Right atrium auricular region (tissue), 2 donors: ENCODE results near the gene AK4. TPM values are rescaled to one million over a fixed set of nuclear protein-coding genes. Genes with fewer than 3 reads are reported as not detected.
"Not testable (repeated sequence)": the region's sequence is repeated elsewhere in the genome, so short reads cannot be mapped to it uniquely, and the experiment has no call there.

Experiments used
- DNase-seq: peaks from one replicate; pipeline ENCODE4 v3.0.0-alpha.2; 2019; ENCODE audit warnings: low spot score
- H3K27ac ChIP-seq, 2 donors: fragments of 200-600 bp; sonication (generic); 1 replicate in 1 of 2; 2 replicates in 1 of 2; pipeline ENCODE4 v1.5.1; 2016 to 2019
- H3K27me3 ChIP-seq, 2 donors: fragments of 200-600 bp; sonication (generic); one replicate each; pipeline versions ENCODE4 v1.5.1 to v1.6.0; 2017 to 2019
- H3K36me3 ChIP-seq: fragments of 200-600 bp; sonication (generic); one replicate; pipeline ENCODE4 v1.5.1; 2016
- H3K4me1 ChIP-seq, 2 donors: fragments of 200-600 bp; sonication (generic); one replicate each; pipeline versions ENCODE4 v1.5.1 to v1.6.0; 2017 to 2019
- H3K4me3 ChIP-seq, 2 donors: fragments of 200-600 bp; sonication (generic); 1 replicate in 1 of 2; 2 replicates in 1 of 2; pipeline ENCODE4 v1.5.1; 2017 to 2019; ENCODE audit warnings: mild to moderate bottlenecking in 1 of 2, moderate library complexity in 1 of 2
- H3K9me3 ChIP-seq, 2 donors: fragments of 200-600 bp; sonication (generic); one replicate each; pipeline ENCODE4 v1.5.1; 2019
- total RNA-seq, 2 donors: library from RNA; depleted of rRNA; stranded (reverse); fragments of >200 nt; gene quantifications; one replicate each; pipeline ENCODE4 v1.1.0, GENCODE V29; 2016
- TF ChIP-seq, protein P1 (sequence below), 2 donors: fragments of 200-600 bp; sonication (generic); IDR thresholded peaks; one replicate each; pipeline ENCODE4 v1.5.1; 2019; ENCODE audit warnings: antibody characterized with exemption in 2 of 2

Gene AK4
- total RNA-seq, 2 donors from 2014 or later = 59.7 to 80.9 TPM

GRCh38 chr1:65112811-65113210 lies 35.2 kb upstream of the AK4 start:
- DNase-seq = no peak
- Histone ChIP-seq H3K27me3 (no peaks in the 10 kb centered on the region), H3K36me3 (no peaks in the 10 kb centered on the region), H3K27ac (no peak overlapping the region), H3K4me3 (no peak overlapping the region), H3K9me3 (no peaks in the 10 kb centered on the region), H3K4me1 (peaks cover 0 to 16% of the 10 kb centered on the region in 2 donors)
- TF ChIP-seq, protein P1, sequence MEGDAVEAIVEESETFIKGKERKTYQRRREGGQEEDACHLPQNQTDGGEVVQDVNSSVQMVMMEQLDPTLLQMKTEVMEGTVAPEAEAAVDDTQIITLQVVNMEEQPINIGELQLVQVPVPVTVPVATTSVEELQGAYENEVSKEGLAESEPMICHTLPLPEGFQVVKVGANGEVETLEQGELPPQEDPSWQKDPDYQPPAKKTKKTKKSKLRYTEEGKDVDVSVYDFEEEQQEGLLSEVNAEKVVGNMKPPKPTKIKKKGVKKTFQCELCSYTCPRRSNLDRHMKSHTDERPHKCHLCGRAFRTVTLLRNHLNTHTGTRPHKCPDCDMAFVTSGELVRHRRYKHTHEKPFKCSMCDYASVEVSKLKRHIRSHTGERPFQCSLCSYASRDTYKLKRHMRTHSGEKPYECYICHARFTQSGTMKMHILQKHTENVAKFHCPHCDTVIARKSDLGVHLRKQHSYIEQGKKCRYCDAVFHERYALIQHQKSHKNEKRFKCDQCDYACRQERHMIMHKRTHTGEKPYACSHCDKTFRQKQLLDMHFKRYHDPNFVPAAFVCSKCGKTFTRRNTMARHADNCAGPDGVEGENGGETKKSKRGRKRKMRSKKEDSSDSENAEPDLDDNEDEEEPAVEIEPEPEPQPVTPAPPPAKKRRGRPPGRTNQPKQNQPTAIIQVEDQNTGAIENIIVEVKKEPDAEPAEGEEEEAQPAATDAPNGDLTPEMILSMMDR (IDR thresholded peaks at IDR 0.05) = no peak

- Histone ChIP-seq H3K4me1 (peaks cover 0 to 16% of the 10 kb centered on the region in 2 donors), H3K36me3 (no peaks in the 10 kb centered on the region), H3K9me3 (no peaks in the 10 kb centered on the region), H3K4me3 (no peak overlapping the region), H3K27ac (no peak overlapping the region), H3K27me3 (no peaks in the 10 kb centered on the region)
- TF ChIP-seq, protein P1 (IDR thresholded peaks at IDR 0.05) = no peak
- DNase-seq = no peak
Observed at GRCh38 chr1:65113298-65113697, 34.7 kb upstream of the AK4 start.

- H3K27me3 ChIP-seq = no peaks in the 10 kb centered on the region
- H3K4me1 ChIP-seq = peaks cover 0 to 16% of the 10 kb centered on the region in 2 donors
- TF ChIP-seq, protein P1 (IDR thresholded peaks at IDR 0.05) = no peak
- peak overlapping the region; percentile 19 to 37 for H3K27ac ChIP-seq
- no peak overlapping the region for H3K4me3 ChIP-seq
- peak; percentile 62 for DNase-seq
- no peaks in the 10 kb centered on the region for H3K36me3 ChIP-seq
- H3K9me3 ChIP-seq = no peaks in the 10 kb centered on the region
Observed at GRCh38 chr1:65114322-65114721, 33.7 kb upstream of the AK4 start.

- H3K9me3 ChIP-seq = no peaks in the 10 kb centered on the region
- H3K27me3 ChIP-seq = no peaks in the 10 kb centered on the region
- H3K27ac ChIP-seq = no peak overlapping the region
- no peak for DNase-seq
- TF ChIP-seq, protein P1 (IDR thresholded peaks at IDR 0.05) = no peak
- no peak overlapping the region for H3K4me3 ChIP-seq
- no peaks in the 10 kb centered on the region for H3K36me3 ChIP-seq
- no peaks in the 10 kb centered on the region for H3K4me1 ChIP-seq
Observed at GRCh38 chr1:65119951-65120350, 28.1 kb upstream of the AK4 start.

GRCh38 chr1:65129104-65129503 lies 18.9 kb upstream of the AK4 start:
- DNase-seq, H3K4me1 ChIP-seq, H3K27me3 ChIP-seq, H3K36me3 ChIP-seq, H3K27ac ChIP-seq, H3K4me3 ChIP-seq, H3K9me3 ChIP-seq: not testable (repeated sequence)

GRCh38 chr1:65138524-65138923 lies 9.5 kb upstream of the AK4 start:
- Histone ChIP-seq H3K27ac (no peak overlapping the region), H3K27me3 (no peaks in the 10 kb centered on the region), H3K4me1 (no peaks in the 10 kb centered on the region), H3K36me3 (no peaks in the 10 kb centered on the region), H3K9me3 (no peaks in the 10 kb centered on the region), H3K4me3 (no peak overlapping the region)
- no peak for DNase-seq
- TF ChIP-seq, protein P1 (IDR thresholded peaks at IDR 0.05) = no peak

GRCh38 chr1:65139793-65140192 lies 8.2 kb upstream of the AK4 start:
- not testable (repeated sequence) for H3K9me3 ChIP-seq, DNase-seq, H3K27me3 ChIP-seq, H3K4me1 ChIP-seq, H3K27ac ChIP-seq, H3K4me3 ChIP-seq, H3K36me3 ChIP-seq
